CD4-positive, alpha-beta T cell (primary cell): ENCODE results near the gene MBOAT7. TPM values are rescaled to one million over a fixed set of nuclear protein-coding genes. Genes with fewer than 3 reads are reported as not detected.

ENCODE experiments used
- ATAC-seq: fragments of 200-7000 bp; cut with Tn5 transposase; one replicate; pipeline ENCODE4 v1.10.0; 2022; ENCODE audit warnings: mild to moderate bottlenecking; ENCODE audit not compliant: poor library complexity
- CTCF ChIA-PET: fragments of 350-600 bp; sonication (Branson Sonifier 250); formaldehyde crosslinking; loops from one replicate; lab custom pipeline; 2021; ENCODE audit warnings: antibody characterized with exemption, inconsistent platforms; lab: Charles Lee
- POLR2A ChIA-PET: fragments of 350-600 bp; sonication (Branson Sonifier 250); formaldehyde crosslinking; loops from one replicate; lab custom pipeline; 2021; ENCODE audit warnings: antibody characterized with exemption, inconsistent platforms; lab: Charles Lee
- DNase-seq, 14 experiments: peaks; one replicate each; pipeline ENCODE4 v3.0.0-alpha.2; 2013 to 2020; ENCODE audit warnings: mixed read lengths in 2 of 14
- H3K27ac ChIP-seq, 2 donors: one replicate each; pipeline versions ENCODE4 v1.5.1 to v1.7.0; 2013; ENCODE audit warnings: low read length in 2 of 2, low read depth in 1 of 2, mild to moderate bottlenecking in 1 of 2
- H3K27me3 ChIP-seq, 2 experiments: 1 replicate in 1 of 2; 2 replicates in 1 of 2; pipeline versions ENCODE4 v1.6.1 to v1.7.0; 2013; ENCODE audit warnings: low read length in 2 of 2, control low read depth in 1 of 2, mild to moderate bottlenecking in 1 of 2, moderate library complexity in 1 of 2; ENCODE audit not compliant: insufficient read depth in 2 of 2, control insufficient read depth in 1 of 2
- H3K36me3 ChIP-seq: one replicate; pipeline ENCODE4 v1.6.1; 2013; ENCODE audit warnings: low read length, control low read depth; ENCODE audit not compliant: insufficient read depth
- H3K4me1 ChIP-seq: one replicate; pipeline ENCODE4 v1.6.1; 2013; ENCODE audit warnings: low read length, control low read depth; ENCODE audit not compliant: insufficient read depth
- H3K4me3 ChIP-seq: one replicate; pipeline ENCODE4 v1.5.1; 2013; ENCODE audit warnings: mild to moderate bottlenecking, low read length, moderate library complexity
- H3K9me3 ChIP-seq, 2 experiments: 1 replicate in 1 of 2; 2 replicates in 1 of 2; pipeline versions ENCODE4 v1.6.1 to v1.7.0; 2013; ENCODE audit warnings: low read length in 2 of 2, mild to moderate bottlenecking in 2 of 2, control low read depth in 1 of 2, moderate library complexity in 1 of 2; ENCODE audit not compliant: control insufficient read depth in 1 of 2, insufficient read depth in 1 of 2
- H3K27ac Mint-ChIP-seq: one replicate; pipeline ENCODE4 v1.8.0; 2020; ENCODE audit warnings: mixed read lengths
- H3K27me3 Mint-ChIP-seq: one replicate; pipeline ENCODE4 v1.8.0; 2021; ENCODE audit warnings: mixed read lengths
- H3K36me3 Mint-ChIP-seq: one replicate; pipeline ENCODE4 v1.8.0; 2021; ENCODE audit warnings: low read depth, mixed read lengths
- H3K4me1 Mint-ChIP-seq: one replicate; pipeline ENCODE4 v1.8.0; 2021; ENCODE audit warnings: low read depth, mixed read lengths
- H3K4me3 Mint-ChIP-seq: one replicate; pipeline ENCODE4 v1.8.0; 2020; ENCODE audit warnings: mild to moderate bottlenecking, mixed read lengths
- H3K9me3 Mint-ChIP-seq: one replicate; pipeline ENCODE4 v1.8.0; 2020; ENCODE audit warnings: mixed read lengths
- intact Hi-C, 2 experiments: fragments of 100-400 bp; cut with DNase I in 1 of 2; cut with micrococcal nuclease in 1 of 2; formaldehyde crosslinking; loops; one replicate each; pipeline versions ENCODE4 v1.15.1 to v1.9.0; 2023 to 2025; cut with DNase I, micrococcal nuclease
- total RNA-seq, 174 experiments: library from RNA in 2 of 174; stranded (reverse) in 2 of 174; gene quantifications; one replicate each; pipeline ENCODE4 v1.2.3 and lab custom pipeline; 2021 to 2026
- TF ChIP-seq, protein P1 (sequence below): fragments of 200-600 bp; IDR thresholded peaks from one replicate; pipeline ENCODE4 v1.8.0; 2022; ENCODE audit warnings: antibody characterized with exemption, mild to moderate bottlenecking

Gene MBOAT7
- total RNA-seq, 2 experiments from 2014 or later: 13.7 to 18.0 TPM

DNA sequence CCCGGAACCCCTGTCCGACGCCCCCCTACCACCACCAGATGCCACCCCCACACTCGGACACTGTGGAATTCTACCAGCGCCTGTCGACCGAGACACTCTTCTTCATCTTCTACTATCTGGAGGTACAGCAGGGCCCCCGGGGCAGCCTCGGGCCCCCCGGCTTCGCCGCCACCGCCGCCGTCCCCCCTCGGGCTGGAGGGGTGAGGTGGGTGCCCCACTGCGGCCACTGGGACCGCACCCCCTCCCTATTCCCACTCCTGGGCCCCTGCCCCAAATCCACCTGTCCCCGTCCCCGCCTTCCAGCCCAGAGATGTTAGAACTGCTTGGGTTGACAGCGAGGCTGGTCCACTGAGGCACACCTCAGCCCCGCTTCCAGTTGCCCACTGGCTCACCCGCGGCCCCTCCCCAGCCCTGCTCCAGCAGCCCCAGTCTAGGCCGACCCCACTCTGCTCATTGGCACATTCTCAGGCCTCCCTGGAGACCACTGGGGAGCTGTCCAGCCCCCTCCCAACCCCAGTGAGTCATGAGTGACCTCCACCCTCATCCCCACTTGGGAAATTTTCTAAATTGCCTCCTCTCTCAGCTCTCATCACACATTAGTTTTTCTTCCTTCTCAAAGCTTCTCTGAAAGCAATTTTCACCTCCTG lies 36.4 kb downstream of the MBOAT7 start:
- peaks cover 92% of the 10 kb centered on the region for H3K36me3 ChIP-seq
- H3K36me3 Mint-ChIP-seq: peaks cover 88% of the 10 kb centered on the region
- no peak overlapping the region for H3K4me3 ChIP-seq
- TF ChIP-seq, protein P1, sequence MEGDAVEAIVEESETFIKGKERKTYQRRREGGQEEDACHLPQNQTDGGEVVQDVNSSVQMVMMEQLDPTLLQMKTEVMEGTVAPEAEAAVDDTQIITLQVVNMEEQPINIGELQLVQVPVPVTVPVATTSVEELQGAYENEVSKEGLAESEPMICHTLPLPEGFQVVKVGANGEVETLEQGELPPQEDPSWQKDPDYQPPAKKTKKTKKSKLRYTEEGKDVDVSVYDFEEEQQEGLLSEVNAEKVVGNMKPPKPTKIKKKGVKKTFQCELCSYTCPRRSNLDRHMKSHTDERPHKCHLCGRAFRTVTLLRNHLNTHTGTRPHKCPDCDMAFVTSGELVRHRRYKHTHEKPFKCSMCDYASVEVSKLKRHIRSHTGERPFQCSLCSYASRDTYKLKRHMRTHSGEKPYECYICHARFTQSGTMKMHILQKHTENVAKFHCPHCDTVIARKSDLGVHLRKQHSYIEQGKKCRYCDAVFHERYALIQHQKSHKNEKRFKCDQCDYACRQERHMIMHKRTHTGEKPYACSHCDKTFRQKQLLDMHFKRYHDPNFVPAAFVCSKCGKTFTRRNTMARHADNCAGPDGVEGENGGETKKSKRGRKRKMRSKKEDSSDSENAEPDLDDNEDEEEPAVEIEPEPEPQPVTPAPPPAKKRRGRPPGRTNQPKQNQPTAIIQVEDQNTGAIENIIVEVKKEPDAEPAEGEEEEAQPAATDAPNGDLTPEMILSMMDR: no peak
- ChIA-PET CTCF (no interaction called here), POLR2A (interaction anchor here (0.7 to 1.2 kb wide), 3 partner anchors 16 to 37 kb away, joined by 3 to 4 read pairs (median 3); partner anchors contain the start of genes CNOT3, MBOAT7, PRPF31 and TFPT)
- no peaks in the 10 kb centered on the region for H3K27me3 ChIP-seq
- peaks cover 30% of the 10 kb centered on the region for H3K4me1 Mint-ChIP-seq
- intact Hi-C loops: no loop called here
- H3K9me3 ChIP-seq: no peaks in the 10 kb centered on the region
- H3K27ac ChIP-seq: peak overlapping the region in 1 of 2 donors; percentile 17
- ATAC-seq (no peak), DNase-seq (no peak)
- H3K9me3 Mint-ChIP-seq: no peaks in the 10 kb centered on the region
- no peak overlapping the region for H3K4me3 Mint-ChIP-seq
- peaks cover 45% of the 10 kb centered on the region for H3K4me1 ChIP-seq
- H3K27me3 Mint-ChIP-seq: no peaks in the 10 kb centered on the region
- H3K27ac Mint-ChIP-seq: peak overlapping the region; percentile 83

- Histone ChIP-seq H3K4me1 (peaks cover 40% of the 10 kb centered on the region), H3K9me3 (no peaks in the 10 kb centered on the region), H3K4me3 (no peak overlapping the region), H3K27me3 (no peaks in the 10 kb centered on the region), H3K36me3 (peaks cover 92% of the 10 kb centered on the region), H3K27ac (no peak overlapping the region)
- ATAC-seq (no peak), DNase-seq (no peak)
- H3K36me3 Mint-ChIP-seq: peaks cover 88% of the 10 kb centered on the region
- TF ChIP-seq, protein P1: no peak
- H3K4me1 Mint-ChIP-seq: peaks cover 30% of the 10 kb centered on the region
- intact Hi-C loops: no loop called here
- no peak overlapping the region for H3K27ac Mint-ChIP-seq
- no peaks in the 10 kb centered on the region for H3K9me3 Mint-ChIP-seq
- ChIA-PET POLR2A (interaction anchor here (1.0 to 2.8 kb wide), 2 partner anchors 13 to 15 kb away, joined by 3 to 20 read pairs; partner anchors contain the start of gene CNOT3), CTCF (no interaction called here)
- no peaks in the 10 kb centered on the region for H3K27me3 Mint-ChIP-seq
- H3K4me3 Mint-ChIP-seq: no peak overlapping the region
These were observed 37.1 kb downstream of the MBOAT7 start for GRCh38 chr19:54152267-54152666.

DNA sequence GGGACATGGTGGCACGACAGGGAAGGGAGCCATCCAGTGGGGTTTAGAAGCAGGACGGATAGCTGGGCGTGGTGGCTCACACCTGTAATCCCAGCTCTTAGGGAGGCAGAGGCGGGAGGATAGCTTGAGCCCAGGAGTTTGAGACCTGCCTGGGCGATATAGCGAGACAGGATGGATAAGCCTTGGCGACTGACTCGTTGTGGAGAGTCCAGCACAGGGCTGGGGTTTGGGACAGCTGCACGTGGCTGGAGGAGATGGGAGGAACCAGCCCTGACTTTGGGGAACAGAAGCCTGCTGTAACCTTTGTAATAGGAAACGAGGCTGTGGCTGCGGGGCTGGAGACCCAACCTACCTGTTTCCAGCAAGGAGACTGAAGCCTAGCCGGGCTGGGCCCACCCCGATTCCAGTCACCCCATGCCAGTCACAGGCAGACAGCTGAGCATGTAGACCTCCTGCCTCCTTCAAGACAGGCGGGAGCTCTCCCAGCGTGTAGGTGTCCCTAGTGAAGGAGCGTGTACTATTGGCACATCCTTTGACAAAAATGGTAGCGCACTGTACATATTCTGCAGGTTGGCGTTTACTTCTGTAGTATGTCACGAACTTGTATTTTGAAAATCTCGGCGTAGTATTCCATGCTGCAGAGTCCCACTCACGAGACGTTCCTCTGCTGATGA lies 37.9 kb downstream of the MBOAT7 start:
- Mint-ChIP-seq H3K27ac (no peak overlapping the region), H3K4me3 (no peak overlapping the region), H3K4me1 (peaks cover 25% of the 10 kb centered on the region), H3K9me3 (no peaks in the 10 kb centered on the region), H3K36me3 (peaks cover 88% of the 10 kb centered on the region), H3K27me3 (no peaks in the 10 kb centered on the region)
- TF ChIP-seq, protein P1: no peak
- no peaks in the 10 kb centered on the region for H3K9me3 ChIP-seq
- ATAC-seq (no peak), DNase-seq (no peak)
- intact Hi-C loops: no loop called here
- H3K36me3 ChIP-seq: peaks cover 92% of the 10 kb centered on the region
- CTCF ChIA-PET: no interaction called here
- H3K27ac ChIP-seq: no peak overlapping the region
- H3K4me3 ChIP-seq: no peak overlapping the region
- peaks cover 35% of the 10 kb centered on the region for H3K4me1 ChIP-seq
- POLR2A ChIA-PET: interaction anchor here (1.0 to 2.8 kb wide), 3 partner anchors 8 to 15 kb away, joined by 3 to 20 read pairs (median 9); partner anchors contain the start of genes CNOT3 and LENG1
- no peaks in the 10 kb centered on the region for H3K27me3 ChIP-seq
